ENCODE results near the gene CRB1. TPM values are rescaled to one million over a fixed set of nuclear protein-coding genes. Genes with fewer than 3 reads are reported as not detected.
A peak's percentile ranks its signal among the peaks of the same experiment; 100 is the strongest.

Gene CRB1
- total RNA-seq, 3 donors from 2014 or later (not counting 1 experiment from before 2014, with no cell fraction given): 0.36 to 0.83 TPM; not detected in 1

- ATAC-seq (no peak), DNase-seq (peak in 1 of 2 donors; percentile 44)
- H3K4me1 ChIP-seq (ENCODE audit: control insufficient read depth, insufficient read depth, low read length): no peaks in the 10 kb centered on the region
- Mint-ChIP-seq H3K36me3 (no peaks in the 10 kb centered on the region), H3K27ac (no peak overlapping the region), H3K9me3 (no peaks in the 10 kb centered on the region), H3K27me3 (ENCODE audit: low read depth in 2 of 2) (peaks cover 2 to 3% of the 10 kb centered on the region in 2 donors), H3K4me1 (peaks cover 13 to 14% of the 10 kb centered on the region in 2 donors), H3K4me3 (no peak overlapping the region)
- TF ChIP-seq, protein P1, sequence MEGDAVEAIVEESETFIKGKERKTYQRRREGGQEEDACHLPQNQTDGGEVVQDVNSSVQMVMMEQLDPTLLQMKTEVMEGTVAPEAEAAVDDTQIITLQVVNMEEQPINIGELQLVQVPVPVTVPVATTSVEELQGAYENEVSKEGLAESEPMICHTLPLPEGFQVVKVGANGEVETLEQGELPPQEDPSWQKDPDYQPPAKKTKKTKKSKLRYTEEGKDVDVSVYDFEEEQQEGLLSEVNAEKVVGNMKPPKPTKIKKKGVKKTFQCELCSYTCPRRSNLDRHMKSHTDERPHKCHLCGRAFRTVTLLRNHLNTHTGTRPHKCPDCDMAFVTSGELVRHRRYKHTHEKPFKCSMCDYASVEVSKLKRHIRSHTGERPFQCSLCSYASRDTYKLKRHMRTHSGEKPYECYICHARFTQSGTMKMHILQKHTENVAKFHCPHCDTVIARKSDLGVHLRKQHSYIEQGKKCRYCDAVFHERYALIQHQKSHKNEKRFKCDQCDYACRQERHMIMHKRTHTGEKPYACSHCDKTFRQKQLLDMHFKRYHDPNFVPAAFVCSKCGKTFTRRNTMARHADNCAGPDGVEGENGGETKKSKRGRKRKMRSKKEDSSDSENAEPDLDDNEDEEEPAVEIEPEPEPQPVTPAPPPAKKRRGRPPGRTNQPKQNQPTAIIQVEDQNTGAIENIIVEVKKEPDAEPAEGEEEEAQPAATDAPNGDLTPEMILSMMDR (IDR thresholded peaks at IDR 0.05): no peak
- intact Hi-C loops (cut with micrococcal nuclease): no loop called here
- no peak overlapping the region for H3K27ac ChIP-seq (ENCODE audit: low read length)
- H3K27me3 ChIP-seq (ENCODE audit: control insufficient read depth, insufficient read depth, low read length): no peaks in the 10 kb centered on the region
- no peaks in the 10 kb centered on the region for H3K9me3 ChIP-seq (ENCODE audit: control insufficient read depth, insufficient read depth, low read length)
- no peaks in the 10 kb centered on the region for H3K36me3 ChIP-seq (ENCODE audit: control insufficient read depth, insufficient read depth, low read length)
- 80% methylated on average over 1 of the region's 1 CpG for WGBS (ENCODE audit: insufficient coverage)
- no peak overlapping the region for H3K4me3 ChIP-seq (ENCODE audit: low read length)
Measured at GRCh38 chr1:197393105-197393504, 125.1 kb downstream of the CRB1 start.

GRCh38 chr1:197393772-197394171, 125.7 kb downstream of the CRB1 start:
- H3K9me3 Mint-ChIP-seq: no peaks in the 10 kb centered on the region
- Histone ChIP-seq H3K27me3 (ENCODE audit: control insufficient read depth, insufficient read depth, low read length) (no peaks in the 10 kb centered on the region), H3K9me3 (ENCODE audit: control insufficient read depth, insufficient read depth, low read length) (no peaks in the 10 kb centered on the region), H3K4me1 (ENCODE audit: control insufficient read depth, insufficient read depth, low read length) (no peaks in the 10 kb centered on the region), H3K27ac (ENCODE audit: low read length) (no peak overlapping the region), H3K4me3 (ENCODE audit: low read length) (no peak overlapping the region), H3K36me3 (ENCODE audit: control insufficient read depth, insufficient read depth, low read length) (no peaks in the 10 kb centered on the region)
- no peak for ATAC-seq
- 100% methylated on average over 1 of the region's 4 CpGs for WGBS (ENCODE audit: insufficient coverage)
- no peaks in the 10 kb centered on the region for H3K36me3 Mint-ChIP-seq
- peaks cover 13 to 14% of the 10 kb centered on the region in 2 donors for H3K4me1 Mint-ChIP-seq
- TF ChIP-seq, protein P1 (IDR thresholded peaks at IDR 0.05): no peak
- H3K27ac Mint-ChIP-seq: no peak overlapping the region
- intact Hi-C loops (cut with micrococcal nuclease): no loop called here
- peaks cover 0 to under 1% of the 10 kb centered on the region in 2 donors for H3K27me3 Mint-ChIP-seq (ENCODE audit: low read depth in 2 of 2)
- H3K4me3 Mint-ChIP-seq: no peak overlapping the region
- DNase-seq: no peak

DNA sequence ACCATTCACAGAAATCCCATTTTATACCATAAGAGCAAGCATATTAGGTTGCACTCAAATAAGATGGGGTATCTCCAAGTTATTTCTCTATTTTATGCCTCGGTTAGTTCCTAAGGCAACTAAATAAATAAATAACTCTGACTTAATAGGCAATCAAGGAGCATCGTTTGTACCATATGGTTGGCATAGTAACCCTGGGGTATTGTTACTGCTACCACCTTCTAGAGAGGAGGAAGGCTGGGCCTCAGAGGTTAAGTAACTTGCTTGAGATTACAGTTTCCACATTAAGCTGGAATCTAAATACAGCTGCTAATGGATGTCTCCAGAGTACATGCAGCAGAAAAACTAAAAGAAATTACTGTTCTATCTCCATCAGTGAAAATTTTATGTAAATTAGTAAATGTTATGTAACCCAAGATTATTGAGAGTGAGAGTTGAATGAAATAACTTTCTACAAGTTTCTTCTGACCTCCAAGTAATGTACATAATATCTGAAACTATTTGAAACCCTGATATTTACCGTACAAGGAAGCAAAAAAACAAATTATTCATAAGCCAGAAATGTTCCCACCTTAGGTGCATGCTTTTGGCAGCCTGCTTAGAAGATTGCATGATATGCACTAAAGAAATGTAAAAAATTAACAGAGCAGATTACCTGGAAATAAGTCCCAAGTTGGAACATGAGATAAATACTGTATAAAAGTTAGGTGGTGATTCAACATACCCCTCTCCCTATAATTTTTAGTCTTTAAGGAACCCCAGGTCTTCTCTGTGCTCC, 127.0 kb downstream of the CRB1 start:
- Histone ChIP-seq H3K9me3 (ENCODE audit: control insufficient read depth, insufficient read depth, low read length) (no peaks in the 10 kb centered on the region), H3K27ac (ENCODE audit: low read length) (no peak overlapping the region), H3K4me1 (ENCODE audit: control insufficient read depth, insufficient read depth, low read length) (no peaks in the 10 kb centered on the region), H3K36me3 (ENCODE audit: control insufficient read depth, insufficient read depth, low read length) (no peaks in the 10 kb centered on the region), H3K4me3 (ENCODE audit: low read length) (no peak overlapping the region), H3K27me3 (ENCODE audit: control insufficient read depth, insufficient read depth, low read length) (no peaks in the 10 kb centered on the region)
- ATAC-seq (no peak), DNase-seq (no peak)
- H3K4me3 Mint-ChIP-seq: no peak overlapping the region
- H3K36me3 Mint-ChIP-seq: no peaks in the 10 kb centered on the region
- H3K9me3 Mint-ChIP-seq: no peaks in the 10 kb centered on the region
- whole genome bisulfite sequencing (ENCODE audit: insufficient coverage): 100% methylated on average over 2 of the region's 3 CpGs
- no peak overlapping the region for H3K27ac Mint-ChIP-seq
- TF ChIP-seq, protein P1 (IDR thresholded peaks at IDR 0.05): no peak
- peaks cover 13 to 14% of the 10 kb centered on the region in 2 donors for H3K4me1 Mint-ChIP-seq
- H3K27me3 Mint-ChIP-seq (ENCODE audit: low read depth in 2 of 2): no peaks in the 10 kb centered on the region
- intact Hi-C loops (cut with micrococcal nuclease): no loop called here

Data from natural killer cell (primary cell).